Measurements from ENCODE around the gene TMEM98. TPM values are rescaled to one million over a fixed set of nuclear protein-coding genes. Genes with fewer than 3 reads are reported as not detected.
"Not testable (repeated sequence)": the region's sequence is repeated elsewhere in the genome, so short reads cannot be mapped to it uniquely, and the experiment has no call there.

TMEM98 gene
- total RNA-seq, 1 donor from 2014 or later = 10.1 TPM

DNA sequence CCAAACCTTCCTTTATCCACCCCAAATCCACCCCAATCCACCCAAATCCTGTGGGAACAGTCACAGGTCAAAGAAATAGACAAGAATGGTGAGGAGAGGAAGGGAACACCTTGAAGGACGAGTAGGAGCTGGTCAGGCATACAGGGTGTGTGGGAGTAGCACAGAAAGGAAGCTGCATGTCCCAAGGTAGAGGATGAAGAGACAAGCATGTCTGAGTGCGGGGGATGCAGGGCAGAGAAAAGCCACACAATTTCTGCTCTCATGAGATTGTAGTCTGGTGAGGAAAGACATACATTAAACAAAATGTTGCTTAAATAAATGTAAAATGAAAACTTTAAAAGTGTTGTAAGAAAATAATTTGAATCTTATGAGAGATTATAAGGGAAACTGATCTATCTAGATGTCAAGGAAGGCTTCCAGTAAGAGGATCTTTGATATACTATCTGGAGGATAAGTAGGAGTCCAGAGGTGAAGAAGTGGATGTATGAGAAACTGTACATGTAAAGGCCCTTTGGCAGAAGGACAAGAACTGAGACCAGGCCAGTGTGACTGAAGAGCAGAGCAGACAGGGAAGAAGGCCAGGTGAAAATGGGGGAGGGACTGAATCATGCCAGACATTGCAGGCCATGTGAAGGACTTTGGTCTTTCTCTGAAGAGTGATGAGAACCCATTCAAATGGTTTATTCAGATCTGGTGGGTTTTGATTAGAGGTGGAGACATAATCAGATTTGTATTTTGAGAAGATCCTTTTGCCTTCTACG, 18.6 kb downstream of the TMEM98 start:
- H3K4me1 ChIP-seq = no peaks in the 10 kb centered on the region
- H3K27me3 ChIP-seq (ENCODE audit: low read depth) = peaks cover 14% of the 10 kb centered on the region
- no peak overlapping the region for H3K4me3 ChIP-seq
- intact Hi-C loops (cut with micrococcal nuclease) = no loop called here
- no peak overlapping the region for H3K27ac ChIP-seq (replicated peaks)
- H3K36me3 ChIP-seq = no peaks in the 10 kb centered on the region
- no peak for DNase-seq
- peaks cover under 1% of the 10 kb centered on the region for H3K9me3 ChIP-seq (replicated peaks)
- TF ChIP-seq, protein P1, sequence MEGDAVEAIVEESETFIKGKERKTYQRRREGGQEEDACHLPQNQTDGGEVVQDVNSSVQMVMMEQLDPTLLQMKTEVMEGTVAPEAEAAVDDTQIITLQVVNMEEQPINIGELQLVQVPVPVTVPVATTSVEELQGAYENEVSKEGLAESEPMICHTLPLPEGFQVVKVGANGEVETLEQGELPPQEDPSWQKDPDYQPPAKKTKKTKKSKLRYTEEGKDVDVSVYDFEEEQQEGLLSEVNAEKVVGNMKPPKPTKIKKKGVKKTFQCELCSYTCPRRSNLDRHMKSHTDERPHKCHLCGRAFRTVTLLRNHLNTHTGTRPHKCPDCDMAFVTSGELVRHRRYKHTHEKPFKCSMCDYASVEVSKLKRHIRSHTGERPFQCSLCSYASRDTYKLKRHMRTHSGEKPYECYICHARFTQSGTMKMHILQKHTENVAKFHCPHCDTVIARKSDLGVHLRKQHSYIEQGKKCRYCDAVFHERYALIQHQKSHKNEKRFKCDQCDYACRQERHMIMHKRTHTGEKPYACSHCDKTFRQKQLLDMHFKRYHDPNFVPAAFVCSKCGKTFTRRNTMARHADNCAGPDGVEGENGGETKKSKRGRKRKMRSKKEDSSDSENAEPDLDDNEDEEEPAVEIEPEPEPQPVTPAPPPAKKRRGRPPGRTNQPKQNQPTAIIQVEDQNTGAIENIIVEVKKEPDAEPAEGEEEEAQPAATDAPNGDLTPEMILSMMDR (IDR thresholded peaks at IDR 0.05; ENCODE audit: borderline replicate concordance) = no peak

DNA sequence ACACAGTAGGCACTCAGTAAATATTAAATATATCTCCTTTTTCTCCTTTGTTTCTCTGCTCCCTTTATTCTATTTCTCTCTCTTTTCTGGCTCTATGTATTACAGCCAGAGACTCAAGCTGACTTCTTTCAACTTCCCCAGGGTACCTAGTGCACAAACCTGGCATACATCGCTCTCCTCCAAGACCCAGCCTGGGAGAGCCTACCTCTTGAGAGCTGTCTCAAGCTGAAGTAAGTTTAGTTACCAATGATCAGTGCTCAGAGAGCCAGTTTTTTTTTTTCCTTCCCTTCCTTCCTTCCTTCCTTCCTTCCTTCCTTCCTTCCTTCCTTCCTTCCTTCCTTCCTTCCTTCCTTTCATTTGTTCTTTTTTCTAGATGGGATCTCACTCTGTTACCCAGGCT, 19.8 kb downstream of the TMEM98 start:
- TF ChIP-seq, protein P1 (IDR thresholded peaks at IDR 0.05; ENCODE audit: borderline replicate concordance) = no peak

DNA sequence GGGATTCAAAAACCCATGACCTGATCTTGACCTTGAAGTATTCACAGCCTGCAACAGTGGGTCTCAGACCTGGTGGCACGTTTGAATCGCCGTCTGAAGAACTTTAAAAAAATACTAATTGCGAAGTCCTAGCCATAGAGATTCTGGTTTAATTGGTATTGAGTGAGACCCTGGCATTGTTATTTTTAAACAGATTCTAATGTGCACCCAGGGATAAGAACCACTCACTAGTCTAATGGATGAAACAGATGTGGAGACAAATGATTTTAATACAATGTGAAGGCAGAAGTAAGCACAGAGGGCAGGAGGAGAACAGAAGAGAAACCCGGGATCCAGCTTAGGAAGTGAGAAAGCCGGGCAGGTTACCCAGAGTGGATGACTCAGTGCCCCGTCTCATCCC, 21.2 kb downstream of the TMEM98 start:
- intact Hi-C loops (cut with micrococcal nuclease) = no loop called here
- no peak for DNase-seq
- no peak overlapping the region for H3K4me3 ChIP-seq
- H3K9me3 ChIP-seq (replicated peaks) = no peaks in the 10 kb centered on the region
- no peaks in the 10 kb centered on the region for H3K36me3 ChIP-seq
- H3K27me3 ChIP-seq (ENCODE audit: low read depth) = peaks cover 32% of the 10 kb centered on the region
- no peaks in the 10 kb centered on the region for H3K4me1 ChIP-seq
- H3K27ac ChIP-seq (replicated peaks) = no peak overlapping the region
- TF ChIP-seq, protein P1 (IDR thresholded peaks at IDR 0.05; ENCODE audit: borderline replicate concordance) = no peak

More for the DNA sequence above, 19.8 kb downstream of the TMEM98 start:
- H3K27ac ChIP-seq (replicated peaks) = no peak overlapping the region
- intact Hi-C loops (cut with micrococcal nuclease) = no loop called here
- peaks cover 24% of the 10 kb centered on the region for H3K27me3 ChIP-seq (ENCODE audit: low read depth)
- H3K9me3 ChIP-seq (replicated peaks) = no peaks in the 10 kb centered on the region
- H3K36me3 ChIP-seq = no peaks in the 10 kb centered on the region
- no peaks in the 10 kb centered on the region for H3K4me1 ChIP-seq
- DNase-seq = no peak
- no peak overlapping the region for H3K4me3 ChIP-seq

DNA sequence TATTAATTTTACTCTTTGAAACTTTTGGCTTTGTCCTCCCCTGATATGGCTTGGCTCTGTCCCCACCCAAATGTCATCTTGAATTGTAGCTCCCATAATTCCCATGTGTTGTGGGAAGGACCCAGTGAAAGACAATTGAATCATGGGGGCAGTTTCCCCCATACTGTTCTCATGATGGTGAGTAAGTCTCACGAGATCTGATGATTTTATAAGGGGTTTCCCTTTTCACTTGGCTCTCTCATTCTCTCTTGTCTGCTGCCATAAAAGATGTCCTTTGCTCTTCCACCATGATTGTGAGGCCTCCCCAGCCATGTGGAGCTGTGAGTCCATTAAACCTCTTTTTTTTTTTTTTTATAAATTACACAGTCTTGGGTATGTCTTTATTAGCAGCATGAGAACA, 24.5 kb downstream of the TMEM98 start:
- H3K4me1 ChIP-seq; DNase-seq; H3K36me3 ChIP-seq; intact Hi-C loops (cut with micrococcal nuclease); H3K9me3 ChIP-seq (replicated peaks); H3K4me3 ChIP-seq; H3K27ac ChIP-seq (replicated peaks): not testable (repeated sequence)
- H3K27me3 ChIP-seq (ENCODE audit: low read depth) = peaks cover 56% of the 10 kb centered on the region

DNA sequence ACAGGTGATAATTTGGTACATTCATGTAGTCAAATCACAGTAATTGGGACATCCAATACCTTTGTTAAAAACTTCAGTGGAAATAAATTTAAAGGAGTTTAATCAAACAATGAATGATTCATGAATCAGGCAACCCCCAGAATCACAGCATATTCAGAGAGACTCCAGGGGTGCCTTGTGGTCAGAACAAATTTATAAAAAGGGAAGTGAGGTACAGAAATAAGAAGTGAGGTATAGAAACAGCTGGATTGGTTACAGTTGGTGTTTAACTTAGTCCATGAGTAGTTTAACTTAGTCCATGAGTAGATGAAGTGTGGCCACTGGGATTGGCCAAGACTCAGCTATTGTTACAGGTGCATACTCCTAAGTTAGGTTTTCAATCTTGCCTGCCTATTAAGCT, 25.1 kb downstream of the TMEM98 start:
- no peaks in the 10 kb centered on the region for H3K4me1 ChIP-seq
- peaks cover 60% of the 10 kb centered on the region for H3K27me3 ChIP-seq (ENCODE audit: low read depth)
- H3K27ac ChIP-seq (replicated peaks) = no peak overlapping the region
- no peak for DNase-seq
- H3K4me3 ChIP-seq = no peak overlapping the region
- H3K9me3 ChIP-seq (replicated peaks) = no peaks in the 10 kb centered on the region
- TF ChIP-seq, protein P1 (IDR thresholded peaks at IDR 0.05; ENCODE audit: borderline replicate concordance) = no peak
- intact Hi-C loops (cut with micrococcal nuclease) = no loop called here
- no peaks in the 10 kb centered on the region for H3K36me3 ChIP-seq

DNA sequence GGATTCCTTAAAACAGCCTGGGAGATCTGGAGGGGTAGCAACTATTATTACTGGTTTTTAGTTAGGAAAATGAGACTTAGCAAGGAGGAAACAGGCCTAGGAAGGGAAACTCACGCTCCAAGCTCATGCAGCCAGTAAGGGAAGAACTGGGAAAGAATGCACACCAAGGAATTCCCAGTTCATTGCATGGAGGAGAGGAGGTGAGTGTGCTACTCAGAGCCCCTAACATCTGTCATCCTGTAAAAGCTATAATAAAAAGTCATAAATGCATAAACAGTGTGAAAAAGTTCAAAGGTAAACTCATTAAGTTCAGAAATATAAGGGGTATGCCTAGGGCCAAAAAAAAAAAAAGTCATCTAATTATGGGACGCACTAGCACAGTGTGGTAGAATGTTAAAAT, 25.9 kb downstream of the TMEM98 start:
- Histone ChIP-seq H3K9me3 (replicated peaks) (no peaks in the 10 kb centered on the region), H3K4me1 (no peaks in the 10 kb centered on the region), H3K27me3 (ENCODE audit: low read depth) (peaks cover 60% of the 10 kb centered on the region), H3K36me3 (no peaks in the 10 kb centered on the region), H3K4me3 (no peak overlapping the region), H3K27ac (replicated peaks) (no peak overlapping the region)
- TF ChIP-seq, protein P1 (IDR thresholded peaks at IDR 0.05; ENCODE audit: borderline replicate concordance) = no peak
- no peak for DNase-seq
- intact Hi-C loops (cut with micrococcal nuclease) = no loop called here

Measured in left ventricle myocardium inferior (tissue), 1 donor.